BE2C (cell line): ENCODE results near the gene DIO1.

Experiments
- DNase-seq: peaks from one replicate; pipeline ENCODE4 v3.0.0-alpha.2; 2020
- H3K27me3 ChIP-seq: fragments of 250-450 bp; sonication (Bioruptor Pico); 2 replicates; pipeline ENCODE4 v1.5.1; 2020; ENCODE audit warnings: mild to moderate bottlenecking
- H3K36me3 ChIP-seq: fragments of 250-450 bp; sonication (Bioruptor Pico); 2 replicates; pipeline ENCODE4 v1.5.1; 2020; ENCODE audit warnings: mild to moderate bottlenecking
- H3K4me1 ChIP-seq: fragments of 250-450 bp; sonication (Bioruptor Pico); 2 replicates; pipeline ENCODE4 v1.5.1; 2020
- H3K4me3 ChIP-seq: 2 replicates; pipeline ENCODE4 v1.5.1; 2011; ENCODE audit warnings: low read depth, low read length
- H3K9me3 ChIP-seq: fragments of 250-450 bp; sonication (Bioruptor Pico); 2 replicates; pipeline ENCODE4 v1.5.1; 2020
- CTCF ChIP-seq: IDR thresholded peaks from 2 replicates; pipeline ENCODE4 v1.5.1; 2012; ENCODE audit warnings: mild to moderate bottlenecking, low read depth, low read length

The DIO1 gene

GRCh38 chr1:53934170-53934765, 40.3 kb downstream of the DIO1 start:
- no peak overlapping the region for H3K4me3 ChIP-seq
- DNase-seq = no peak
- TF ChIP-seq CTCF = no peak
- no peaks in the 10 kb centered on the region; the same call in 1 of the 2 replicates for H3K4me1 ChIP-seq
- H3K9me3 ChIP-seq = no peaks in the 10 kb centered on the region
- H3K36me3 ChIP-seq = no peaks in the 10 kb centered on the region
- no peaks in the 10 kb centered on the region for H3K27me3 ChIP-seq

DNA sequence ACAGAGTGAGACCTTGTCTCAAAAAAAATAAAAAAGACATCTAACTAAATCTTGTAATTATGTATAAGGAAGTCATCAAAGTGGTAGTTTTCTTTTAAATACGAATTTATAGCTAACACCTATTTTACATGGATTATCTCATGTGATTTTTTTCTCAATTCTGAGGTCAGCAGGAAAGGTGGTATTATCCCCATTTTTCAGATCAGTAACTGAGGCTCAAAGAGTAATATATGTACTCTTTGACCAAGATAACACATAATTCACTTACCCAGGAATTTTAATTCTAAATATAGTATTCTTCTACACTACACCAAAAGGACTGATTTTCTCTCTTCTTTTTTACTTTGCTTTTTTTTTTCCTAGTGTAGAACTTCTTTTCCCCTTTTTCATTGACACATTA, 42.4 kb downstream of the DIO1 start:
- Histone ChIP-seq H3K36me3 (no peaks in the 10 kb centered on the region), H3K9me3 (no peaks in the 10 kb centered on the region), H3K4me3 (no peak overlapping the region), H3K27me3 (no peaks in the 10 kb centered on the region), H3K4me1 (no peaks in the 10 kb centered on the region; the same call in 1 of the 2 replicates)
- no peak for TF ChIP-seq CTCF
- DNase-seq = no peak

DNA sequence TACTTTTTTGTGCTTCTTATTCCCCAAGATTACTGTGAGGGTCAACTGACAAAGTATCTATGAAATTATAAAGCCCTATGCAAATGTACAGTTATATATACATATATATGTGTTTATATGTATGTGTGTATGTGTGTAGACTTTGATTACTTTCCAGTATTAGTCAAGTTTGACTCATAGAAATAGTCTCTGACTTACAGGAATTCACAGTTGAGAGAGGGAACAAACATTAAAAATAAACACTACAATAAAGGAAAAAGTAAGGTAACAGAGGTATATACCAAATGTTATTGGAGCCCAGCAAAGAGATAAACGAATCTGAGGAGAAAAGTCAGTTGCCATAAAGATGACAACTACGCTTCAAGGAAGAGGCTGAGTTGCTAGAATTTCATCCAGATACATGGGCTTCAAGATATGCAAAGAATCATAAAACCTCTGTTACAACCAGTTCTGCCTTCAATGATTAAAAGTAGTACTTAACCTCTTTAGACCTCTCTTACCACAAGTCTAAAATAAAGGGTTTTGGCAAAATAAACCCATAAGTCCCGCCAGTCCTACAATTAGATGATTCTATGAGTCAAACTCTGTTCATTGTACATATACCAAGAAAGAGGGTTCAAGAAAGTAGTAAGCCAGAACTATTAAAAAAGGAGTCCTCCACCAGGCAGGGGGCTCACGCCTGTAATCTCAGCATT, 44.3 kb downstream of the DIO1 start:
- Histone ChIP-seq H3K27me3 (no peaks in the 10 kb centered on the region), H3K9me3 (no peaks in the 10 kb centered on the region), H3K36me3 (no peaks in the 10 kb centered on the region), H3K4me1 (no peaks in the 10 kb centered on the region; the same call in 1 of the 2 replicates), H3K4me3 (no peak overlapping the region)
- DNase-seq = no peak
- TF ChIP-seq CTCF = no peak

- Histone ChIP-seq H3K27me3 (no peaks in the 10 kb centered on the region), H3K4me1 (no peaks in the 10 kb centered on the region; the same call in 1 of the 2 replicates), H3K9me3 (no peaks in the 10 kb centered on the region), H3K36me3 (no peaks in the 10 kb centered on the region), H3K4me3 (no peak overlapping the region)
- no peak for DNase-seq
- TF ChIP-seq CTCF = no peak
These were observed 48.4 kb downstream of the DIO1 start for GRCh38 chr1:53942127-53942957.

GRCh38 chr1:53943090-53943489, 49.1 kb downstream of the DIO1 start:
- no peaks in the 10 kb centered on the region for H3K9me3 ChIP-seq
- H3K4me3 ChIP-seq = no peak overlapping the region
- TF ChIP-seq CTCF = no peak
- no peaks in the 10 kb centered on the region for H3K36me3 ChIP-seq
- no peaks in the 10 kb centered on the region for H3K4me1 ChIP-seq
- DNase-seq = no peak
- no peaks in the 10 kb centered on the region for H3K27me3 ChIP-seq
